HG02678 (cell line): ENCODE measurements around the gene BICD1.

Experiments used
- ATAC-seq: cut with Tn5 transposase; IDR thresholded peaks from one replicate; pipeline ENCODE4 v1.9.1; 2021; ENCODE audit warnings: mild to moderate bottlenecking, moderate library complexity; ENCODE audit not compliant: unreplicated experiment

BICD1 gene

GRCh38 chr12:32331133-32331532 lies 224.5 kb downstream of the BICD1 start:
- ATAC-seq: no peak

DNA sequence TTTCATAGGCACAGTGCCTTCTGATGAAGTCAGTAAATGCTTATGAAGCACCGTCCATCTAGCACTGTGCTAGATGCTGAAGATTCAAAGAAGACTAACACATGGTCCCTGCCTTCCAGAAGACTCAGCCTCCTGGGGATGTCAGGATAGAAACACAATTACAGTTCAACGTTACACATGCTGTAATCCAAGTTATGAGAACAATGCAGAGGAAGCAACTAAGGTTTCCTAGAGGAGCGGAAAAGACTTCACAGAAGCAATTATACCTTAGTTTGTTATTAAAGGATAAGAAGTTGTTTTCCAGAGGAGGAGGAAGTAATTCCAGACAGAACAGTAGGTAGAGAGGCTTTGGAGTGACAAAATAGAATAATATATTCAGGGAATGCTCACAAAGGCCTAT lies 225.8 kb downstream of the BICD1 start:
- no peak for ATAC-seq

- no peak for ATAC-seq
These were observed 227.7 kb downstream of the BICD1 start for GRCh38 chr12:32334371-32334777.

DNA sequence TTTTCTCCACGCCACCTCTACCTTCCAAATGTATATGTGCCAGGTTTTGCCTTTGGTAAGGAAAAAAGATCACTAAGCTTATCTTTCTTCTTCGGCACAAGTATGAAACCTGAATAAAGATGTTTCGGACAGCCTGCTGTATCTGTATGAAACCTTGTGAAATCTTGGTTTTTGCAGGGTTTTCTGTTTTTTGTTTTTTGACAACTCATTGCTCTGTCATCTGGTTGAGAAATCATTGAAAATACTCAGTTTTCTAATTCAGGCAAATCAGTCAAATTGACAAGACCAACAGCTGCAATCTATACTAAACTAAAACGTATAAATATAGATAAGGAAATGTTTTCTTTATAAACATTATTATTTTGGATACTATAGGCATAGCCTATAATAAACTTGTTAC lies 229.6 kb downstream of the BICD1 start:
- ATAC-seq: no peak

GRCh38 chr12:32343496-32343895 lies 236.8 kb downstream of the BICD1 start:
- no peak for ATAC-seq

DNA sequence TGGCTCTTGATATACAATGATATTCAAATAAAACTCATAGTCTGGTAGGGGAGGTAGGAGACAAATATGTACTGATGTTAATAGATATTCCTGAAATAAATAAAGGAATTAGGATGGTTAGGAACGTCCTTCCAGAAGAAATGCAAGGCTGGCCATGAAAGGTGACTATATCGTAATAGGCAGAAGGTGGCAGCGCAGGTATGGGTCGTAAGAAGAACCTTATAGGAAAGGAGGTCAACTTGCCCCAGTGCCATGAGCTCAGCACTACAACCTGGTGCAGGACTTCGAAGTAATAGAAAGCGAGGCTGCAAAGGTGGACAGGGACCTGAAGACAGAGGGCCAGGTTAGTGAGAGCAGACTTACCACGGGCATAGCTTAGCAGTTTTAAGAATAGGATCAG lies 237.4 kb downstream of the BICD1 start:
- no peak for ATAC-seq

DNA sequence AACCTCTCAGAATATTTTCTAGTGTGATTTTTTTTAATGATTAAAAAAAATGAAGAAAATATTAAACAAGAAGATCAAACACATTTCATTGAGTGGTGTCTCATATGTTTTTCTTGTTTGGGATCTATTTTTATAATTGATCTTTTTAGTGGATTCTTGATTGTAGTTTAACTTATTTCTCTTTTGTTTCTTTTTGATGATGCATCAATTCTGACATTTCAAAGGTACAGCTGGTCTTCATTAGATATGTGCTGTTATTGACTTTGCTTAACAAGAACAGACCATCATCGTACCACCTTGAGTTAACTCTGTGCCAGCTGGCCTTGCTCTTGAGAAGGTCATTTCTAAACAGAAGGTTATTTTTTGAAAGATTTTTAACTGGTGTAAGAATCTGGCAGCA lies 246.9 kb downstream of the BICD1 start:
- ATAC-seq: no peak

DNA sequence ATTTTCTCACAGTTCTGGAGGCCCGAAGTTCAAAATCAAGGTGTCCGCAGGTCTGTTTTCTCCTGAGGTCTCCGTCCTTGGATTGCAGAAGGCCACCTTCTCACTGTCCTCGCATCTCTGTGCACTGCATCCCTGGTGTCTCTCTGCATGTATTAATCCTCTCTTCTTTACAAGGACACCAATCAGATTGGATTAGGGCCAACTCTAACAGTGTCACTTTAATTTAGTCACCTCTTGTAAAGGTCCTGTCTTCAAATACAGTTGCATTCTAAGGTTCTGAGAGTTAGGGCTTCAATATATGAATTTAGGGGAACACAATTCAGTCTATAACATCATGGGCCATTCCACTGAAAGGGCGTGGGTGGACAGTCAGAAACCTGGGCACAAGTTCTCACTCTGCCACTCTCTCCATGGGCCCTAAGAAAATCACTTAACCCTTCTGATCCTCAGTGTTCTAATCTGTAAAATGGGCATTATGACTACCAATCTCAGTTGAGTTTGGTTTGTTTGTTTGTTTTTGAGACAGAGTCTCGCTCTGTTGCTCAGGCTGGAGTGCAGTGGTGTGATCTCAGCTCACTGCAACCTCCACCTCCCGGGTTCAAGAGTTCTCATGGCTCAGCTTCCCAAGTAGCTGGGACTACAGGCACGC lies 251.1 kb downstream of the BICD1 start:
- no peak for ATAC-seq

DNA sequence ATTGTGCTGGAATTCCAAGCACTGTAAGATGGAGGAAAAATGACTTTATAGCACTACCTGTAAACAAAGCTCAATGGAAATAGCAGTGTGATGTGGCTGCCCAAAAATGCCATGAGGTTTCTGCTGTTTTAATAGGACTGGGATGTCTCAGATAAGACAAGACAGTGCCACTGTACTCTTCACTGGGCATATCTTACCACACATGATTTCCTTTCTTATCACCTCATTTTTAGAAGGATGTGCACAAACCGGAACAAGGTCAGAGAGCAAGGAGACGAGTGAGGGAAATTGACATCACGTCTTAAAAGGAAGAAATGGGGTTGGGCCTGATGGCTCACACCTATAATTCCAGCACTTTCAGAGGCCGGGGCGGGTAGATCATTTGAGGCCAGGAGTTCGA lies 254.3 kb downstream of the BICD1 start:
- no peak for ATAC-seq

GRCh38 chr12:32362892-32363291 lies 256.2 kb downstream of the BICD1 start:
- no peak for ATAC-seq

DNA sequence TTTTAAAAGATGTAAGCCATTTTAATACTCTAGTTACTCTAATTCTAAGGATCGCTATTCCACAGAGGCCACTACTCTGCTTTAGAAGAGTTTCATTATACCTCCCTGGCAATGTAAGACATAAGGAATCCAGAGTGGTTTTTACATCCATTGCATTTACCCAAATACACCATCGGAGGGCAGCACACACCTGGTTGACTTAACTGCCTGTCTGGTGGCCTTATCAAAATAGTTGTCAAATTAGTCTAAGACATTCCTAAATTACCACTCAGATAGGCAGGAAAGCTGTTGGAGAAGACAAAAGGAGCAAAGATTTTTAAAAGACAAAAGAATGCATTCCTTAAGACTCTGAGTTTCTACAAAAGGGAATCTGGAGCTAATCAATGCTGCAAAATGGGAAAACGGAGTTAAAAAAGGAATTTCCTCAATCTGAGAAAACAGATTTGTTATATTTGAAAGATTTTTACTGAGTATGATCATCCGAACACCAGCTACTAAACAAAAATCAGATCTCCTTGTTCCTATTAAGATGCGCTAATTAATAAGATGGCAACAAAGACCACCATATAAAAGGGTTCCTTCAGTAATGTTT lies 258.9 kb downstream of the BICD1 start:
- peak; percentile 66 for ATAC-seq

DNA sequence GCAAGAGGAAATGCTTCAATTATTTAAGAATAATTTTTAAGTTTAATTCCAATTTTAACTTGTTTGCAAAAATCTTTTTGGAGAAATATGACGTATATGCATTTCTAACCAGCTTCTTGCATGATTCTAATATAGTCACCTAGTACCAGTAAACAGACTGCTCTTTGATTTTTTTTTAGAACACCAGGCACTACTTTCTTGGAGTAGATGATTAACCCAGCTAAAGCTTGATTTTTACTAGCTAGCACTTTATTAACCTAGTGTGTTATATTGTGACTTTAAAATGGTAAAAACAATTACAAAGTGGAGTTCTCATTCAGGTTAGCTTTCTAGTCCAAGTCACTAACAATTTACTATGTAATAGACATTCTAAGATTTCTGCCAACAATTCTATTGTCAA lies 260.1 kb downstream of the BICD1 start:
- ATAC-seq: no peak

- no peak for ATAC-seq
These were observed 260.7 kb downstream of the BICD1 start for GRCh38 chr12:32367381-32367780.

GRCh38 chr12:32369202-32369601 lies 262.6 kb downstream of the BICD1 start:
- no peak for ATAC-seq

DNA sequence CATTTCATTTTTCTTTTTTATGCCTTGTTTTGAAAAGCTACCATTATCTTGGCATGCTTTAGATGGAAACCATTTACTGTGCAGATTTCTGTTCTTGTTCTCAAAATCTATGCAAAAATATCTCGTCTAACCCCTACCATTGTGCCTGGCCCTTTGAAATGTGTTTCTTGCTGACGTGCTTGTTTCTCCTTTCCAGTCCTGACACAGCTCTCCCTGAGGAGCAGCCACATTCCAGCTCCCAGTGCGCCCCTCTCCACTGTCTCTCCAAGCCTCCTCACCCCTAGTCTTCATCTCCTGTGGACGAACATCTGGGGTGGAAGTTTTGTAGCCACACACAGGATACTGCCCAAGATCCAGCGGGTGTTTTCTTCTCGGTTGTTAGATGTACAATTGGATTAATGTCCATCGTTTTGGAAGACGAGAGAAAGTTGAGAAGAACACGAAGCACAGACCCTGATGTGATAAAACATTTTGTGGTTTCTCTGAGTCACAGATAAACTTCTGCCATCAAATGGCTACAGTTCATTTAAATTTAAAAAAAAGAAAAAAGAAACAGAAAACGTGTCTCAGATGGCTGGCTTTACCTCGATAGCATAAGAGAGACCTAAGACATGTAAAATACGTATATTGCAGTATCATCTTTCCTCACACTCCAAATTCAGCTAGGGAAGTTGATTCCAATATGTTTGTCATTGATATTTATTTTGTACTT lies 270.9 kb downstream of the BICD1 start:
- no peak for ATAC-seq

GRCh38 chr12:32379213-32379612 lies 272.6 kb downstream of the BICD1 start:
- no peak for ATAC-seq

- ATAC-seq: no peak
These were observed 273.0 kb downstream of the BICD1 start for GRCh38 chr12:32379667-32380066.

DNA sequence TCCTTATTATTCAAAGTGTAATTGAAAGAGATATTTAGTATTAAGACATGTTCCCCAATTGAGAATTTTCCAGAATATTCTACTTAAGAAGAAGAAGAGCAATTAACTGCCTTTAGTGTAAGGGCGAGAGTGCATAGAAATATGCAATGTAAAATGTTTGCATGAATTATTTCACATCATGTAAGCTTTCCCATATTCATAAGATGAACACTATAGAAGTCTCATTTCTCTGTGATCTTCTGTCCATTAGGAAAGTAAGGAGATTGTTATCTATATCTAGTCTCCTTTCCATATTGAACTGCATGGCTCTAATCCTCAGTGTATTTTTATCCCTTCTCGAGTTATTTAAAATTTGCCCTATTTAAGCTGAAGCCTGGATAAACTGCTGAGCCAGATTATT lies 275.6 kb downstream of the BICD1 start:
- ATAC-seq: no peak

GRCh38 chr12:32390572-32391219 lies 284.0 kb downstream of the BICD1 start:
- ATAC-seq: peak; percentile 79

DNA sequence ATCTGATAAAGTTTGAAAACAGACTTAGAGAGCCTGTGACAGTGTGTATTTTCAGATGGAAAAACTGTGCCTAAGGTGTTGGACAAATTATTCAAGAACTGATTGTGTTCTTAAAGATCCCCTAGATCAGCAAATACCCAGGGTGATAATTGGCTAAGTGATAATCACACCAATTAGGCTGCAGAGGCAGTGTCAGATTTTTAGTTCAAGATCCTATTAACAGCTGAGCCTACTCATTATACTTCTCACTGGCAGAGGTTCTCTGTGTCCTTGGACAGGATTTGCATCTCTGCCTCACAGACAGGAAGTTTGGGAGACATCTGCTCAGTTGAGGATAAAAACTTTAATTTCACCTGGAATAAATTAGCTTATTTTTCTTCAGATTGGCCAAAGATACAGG lies 288.4 kb downstream of the BICD1 start:
- ATAC-seq: no peak

GRCh38 chr12:32397696-32398095 lies 291.0 kb downstream of the BICD1 start:
- ATAC-seq: no peak

GRCh38 chr12:32398181-32398580 lies 291.5 kb downstream of the BICD1 start:
- no peak for ATAC-seq
